HG03025 (cell line): ENCODE results near the gene GPX2.
"Not testable (repeated sequence)": the region's sequence is repeated elsewhere in the genome, so short reads cannot be mapped to it uniquely, and the experiment has no call there.

Experiments
- ATAC-seq: cut with Tn5 transposase; IDR thresholded peaks from one replicate; pipeline ENCODE4 v1.9.1; 2021; ENCODE audit warnings: mild to moderate bottlenecking, moderate library complexity; ENCODE audit not compliant: unreplicated experiment, low FRiP score

GPX2 gene

DNA sequence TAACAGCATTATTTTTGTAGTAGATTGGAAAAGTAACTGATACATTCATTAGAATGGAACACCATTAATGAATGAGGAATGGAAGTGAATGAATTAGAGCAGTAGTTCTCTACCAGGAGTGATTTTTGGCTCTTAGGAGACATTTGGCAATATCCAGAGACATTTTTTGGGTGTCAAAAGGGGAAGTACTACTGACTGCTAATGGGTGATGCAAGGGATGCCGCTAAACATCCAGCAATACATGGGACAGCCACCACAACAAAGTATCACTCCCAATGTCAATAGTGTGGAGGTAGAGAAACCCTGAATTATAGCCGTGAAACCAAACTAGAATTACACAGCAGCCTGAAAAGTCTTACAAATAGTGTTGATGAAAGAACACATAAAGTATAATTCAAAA lies 26.7 kb downstream of the GPX2 start:
- ATAC-seq, result no peak

DNA sequence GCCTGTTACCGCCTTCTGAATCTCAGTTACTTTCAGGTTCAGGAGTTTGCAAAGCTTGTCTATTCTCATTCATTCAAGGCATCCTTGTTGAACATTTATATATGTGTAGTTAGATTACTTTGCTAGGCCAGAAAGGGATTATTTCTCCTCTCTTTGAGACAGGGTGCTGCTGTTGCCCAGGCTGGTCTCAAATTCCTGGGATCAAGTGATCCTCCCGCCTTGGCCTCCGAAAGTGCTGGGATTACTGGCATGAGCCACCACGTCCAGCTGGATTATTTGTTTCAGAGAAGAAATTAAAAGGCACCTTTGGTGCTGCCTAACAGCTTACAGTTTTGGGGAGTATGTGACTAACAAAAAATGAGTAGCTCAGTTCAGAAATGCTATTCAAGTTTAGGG lies 27.5 kb downstream of the GPX2 start:
- ATAC-seq, result no peak

DNA sequence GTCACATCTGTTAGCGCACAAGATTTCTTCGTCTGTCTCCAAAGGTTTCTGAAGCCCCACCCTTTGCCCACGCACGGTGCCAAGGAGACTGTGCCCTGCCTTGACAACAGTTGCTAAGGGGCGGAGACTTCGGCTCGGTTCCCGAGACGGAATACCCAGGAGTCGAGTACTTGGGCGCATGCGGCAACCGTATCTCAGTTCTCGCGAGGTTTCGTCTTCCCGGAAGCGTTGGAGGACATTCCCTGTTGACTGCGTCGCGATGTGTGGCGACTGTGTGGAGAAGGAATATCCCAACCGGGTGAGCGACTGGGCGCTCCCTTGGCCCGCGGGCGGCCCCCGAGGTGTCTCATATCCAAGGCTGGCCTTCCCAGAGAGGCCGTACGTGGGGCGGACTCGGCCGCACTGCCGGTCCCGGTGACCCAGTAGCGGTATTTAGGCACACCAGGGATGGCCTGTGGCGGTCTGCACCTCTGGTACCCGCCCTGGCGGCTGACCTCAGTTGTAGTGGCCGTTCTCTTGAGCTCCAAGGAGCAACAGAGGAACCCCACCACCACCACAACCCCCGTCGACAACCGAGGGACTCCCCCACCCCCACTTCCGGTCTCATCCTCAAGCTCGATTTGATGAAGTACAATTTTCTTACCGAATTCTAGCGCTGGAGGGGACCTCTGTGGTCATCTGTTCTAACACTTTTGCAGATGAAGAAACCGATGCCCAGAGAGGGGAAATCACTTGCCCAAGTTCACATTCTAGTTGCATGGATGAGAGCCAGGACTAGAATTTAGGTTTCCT lies 28.1 kb downstream of the GPX2 start, which contains the start of gene CHURC1:
Gene CHURC1, plus strand, starts transcription at position 219 of the 792 bp plus-strand sequence. Its CDS starts 41 bp downstream, at position 260.
- ATAC-seq, result peak; percentile 97

- ATAC-seq, result not testable (repeated sequence)
These were observed 29.1 kb downstream of the GPX2 start for GRCh38 chr14:64913477-64913876.

GRCh38 chr14:64912261-64912660 lies 30.3 kb downstream of the GPX2 start:
- no peak for ATAC-seq

DNA sequence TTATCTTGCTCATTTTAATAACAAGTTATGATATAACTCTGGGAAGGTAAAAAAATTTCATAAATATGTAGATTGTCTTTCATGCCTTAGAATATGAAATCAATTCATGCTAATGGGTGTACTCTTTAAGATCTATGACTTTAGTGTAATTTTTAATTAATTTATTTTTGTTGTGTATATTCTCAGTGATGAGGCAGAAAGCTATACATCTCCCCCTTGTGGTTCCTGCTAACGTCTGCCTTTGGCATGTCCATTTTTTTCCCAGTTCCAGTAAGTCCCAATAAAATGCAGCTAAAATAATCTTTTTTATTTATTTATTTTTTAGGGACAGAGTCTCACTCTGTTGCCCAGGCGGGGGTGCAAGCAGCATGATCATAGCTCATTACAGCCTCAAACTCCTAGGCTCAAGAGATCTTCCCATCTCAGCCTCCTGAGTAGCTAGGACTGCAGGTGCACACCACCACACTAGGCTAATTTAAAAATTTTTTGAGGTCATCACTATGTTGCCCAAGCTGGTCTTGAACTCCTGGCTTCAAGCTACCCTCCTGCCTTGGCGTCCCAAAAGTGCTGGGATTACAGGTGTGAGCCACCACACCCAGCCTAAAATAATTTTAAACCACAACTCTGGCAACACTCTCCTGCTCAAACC lies 31.6 kb downstream of the GPX2 start:
- ATAC-seq, result no peak

DNA sequence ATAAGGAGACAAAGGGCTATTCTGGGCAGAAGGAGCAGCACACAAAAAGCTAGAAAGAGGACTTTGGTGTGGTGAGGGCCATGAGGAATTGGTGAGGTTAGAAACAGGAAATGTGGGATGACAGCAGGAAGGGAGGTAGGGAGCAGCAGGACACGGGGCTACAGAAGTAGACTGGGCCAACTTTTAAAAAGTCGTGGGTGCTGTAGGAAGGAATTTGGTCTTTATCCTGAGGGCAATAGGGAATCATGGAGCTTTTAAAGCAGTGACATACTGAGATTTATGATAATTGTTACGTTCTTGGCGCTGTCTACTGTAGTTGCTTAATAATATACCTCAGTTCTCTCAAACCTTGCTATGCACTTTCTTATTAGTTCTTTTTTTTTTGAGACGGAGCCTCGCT lies 36.5 kb downstream of the GPX2 start:
- ATAC-seq, result no peak

DNA sequence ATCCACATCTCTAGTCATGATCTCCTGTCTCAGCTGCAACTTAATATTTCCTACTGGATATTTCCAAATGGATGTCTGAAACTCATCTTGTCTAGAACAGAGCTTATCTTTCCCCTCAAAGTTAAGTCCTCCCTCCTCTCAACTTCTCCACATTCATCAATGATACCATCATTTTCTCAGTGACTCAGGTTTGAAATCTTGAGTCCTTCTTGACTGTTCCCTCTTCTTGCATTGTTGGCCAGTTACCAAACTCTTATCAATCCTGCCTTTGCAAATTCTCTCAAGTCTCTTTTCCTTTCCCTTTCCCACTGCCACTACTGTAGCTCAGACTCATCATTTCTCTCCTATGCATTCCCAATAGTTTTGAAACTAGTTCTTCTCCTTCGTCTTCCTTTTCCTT lies 42.6 kb downstream of the GPX2 start:
- ATAC-seq, result no peak

DNA sequence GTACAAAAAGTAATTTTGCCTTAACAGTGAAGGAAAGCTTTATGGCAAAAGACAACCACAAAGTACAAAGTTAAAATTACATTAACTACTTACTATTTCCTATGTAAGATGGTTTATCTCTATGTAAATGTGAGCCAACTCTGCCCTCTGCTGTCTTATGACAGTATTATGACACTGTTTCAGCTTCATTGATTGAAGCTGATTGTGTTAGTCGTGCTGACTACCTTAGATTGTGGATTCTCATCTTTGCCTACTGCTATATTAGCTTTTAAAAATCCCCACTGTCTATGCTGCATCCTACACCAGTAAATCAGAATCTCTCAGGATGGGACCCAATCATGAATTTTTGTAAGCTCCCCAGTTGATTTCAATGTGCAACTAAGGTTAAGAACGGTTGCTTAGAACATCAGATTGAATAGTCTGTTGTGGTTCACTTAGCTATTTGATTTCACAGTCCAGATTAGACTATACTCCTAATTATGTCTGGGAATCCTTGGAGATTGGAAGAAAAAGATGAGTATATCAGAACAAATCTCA lies 50.6 kb downstream of the GPX2 start:
- ATAC-seq, result no peak

GRCh38 chr14:64891173-64891838 lies 51.2 kb downstream of the GPX2 start:
- no peak for ATAC-seq

GRCh38 chr14:64889352-64889751 lies 53.2 kb downstream of the GPX2 start:
- ATAC-seq, result no peak
